Spleen (tissue), 11 donors: ENCODE data around the gene MMEL1. TPM values are rescaled to one million over a fixed set of nuclear protein-coding genes. Genes with fewer than 3 reads are reported as not detected.

Experiments
- DNase-seq: peaks from one replicate; pipeline ENCODE4 v3.0.0-alpha.2; 2020
- H3K27ac ChIP-seq, 8 donors: fragments of 200-600 bp; sonication (generic) in 7 of 8; 1 replicate in 4 of 8; 2 replicates in 4 of 8; pipeline versions ENCODE4 v1.5.0 to v1.8.0; 2016 to 2021; ENCODE audit warnings: inconsistent platforms in 4 of 8, mild to moderate bottlenecking in 4 of 8, moderate library complexity in 1 of 8
- H3K27me3 ChIP-seq, 7 donors: fragments of 200-600 bp; sonication (generic) in 6 of 7; replicated peaks in 1 of 7; 1 replicate in 4 of 7; 2 replicates in 3 of 7; pipeline versions ENCODE4 v1.5.0 to v1.8.0; 2016 to 2021; ENCODE audit warnings: inconsistent platforms in 3 of 7, mild to moderate bottlenecking in 1 of 7
- H3K36me3 ChIP-seq, 6 donors: fragments of 200-600 bp; sonication (generic) in 5 of 6; 1 replicate in 4 of 6; 2 replicates in 2 of 6; pipeline versions ENCODE4 v1.5.0 to v1.8.0; 2016 to 2021; ENCODE audit warnings: inconsistent platforms in 2 of 6
- H3K4me1 ChIP-seq, 6 donors: fragments of 200-600 bp; sonication (generic) in 5 of 6; 1 replicate in 3 of 6; 2 replicates in 3 of 6; pipeline versions ENCODE4 v1.5.0 to v1.8.0; 2016 to 2021; ENCODE audit warnings: inconsistent platforms in 3 of 6
- H3K4me3 ChIP-seq, 8 donors: fragments of 200-600 bp; sonication (generic) in 7 of 8; 1 replicate in 4 of 8; 2 replicates in 4 of 8; pipeline versions ENCODE4 v1.5.0 to v1.8.0; 2016 to 2021; ENCODE audit warnings: inconsistent platforms in 4 of 8, mild to moderate bottlenecking in 4 of 8, moderate library complexity in 2 of 8
- H3K9me3 ChIP-seq, 8 donors: fragments of 200-600 bp; sonication (generic) in 7 of 8; 1 replicate in 4 of 8; 2 replicates in 4 of 8; pipeline versions ENCODE4 v1.5.0 to v1.8.0; 2016 to 2021; ENCODE audit warnings: inconsistent platforms in 4 of 8
- CTCF ChIP-seq, 11 experiments: fragments of 200-600 bp in 7 of 11; fragments of 450-650 bp in 4 of 11; sonication (generic) in 4 of 11; IDR thresholded peaks in 8 of 11; conservative IDR thresholded peaks in 3 of 11; 1 replicate in 7 of 11; 2 replicates in 4 of 11; pipeline versions ENCODE4 v1.4.0 to v1.8.0; 2016 to 2021; ENCODE audit warnings: antibody characterized with exemption in 11 of 11, inconsistent platforms in 4 of 11, mild to moderate bottlenecking in 1 of 11
- POLR2A ChIP-seq, 3 donors: fragments of 450-650 bp; IDR thresholded peaks; one replicate each; pipeline ENCODE4 v1.5.1; 2017; ENCODE audit warnings: antibody characterized with exemption in 3 of 3, mild to moderate bottlenecking in 1 of 3
- POLR2AphosphoS5 ChIP-seq, 3 donors: sonication (generic); formaldehyde crosslinking; IDR thresholded peaks; one replicate each; pipeline ENCODE4 v1.5.1; 2017; ENCODE audit warnings: antibody characterized with exemption in 3 of 3
- WGBS, 5 donors: extraction: QIAGEN DNeasy Blood & Tissue Kit in 3 of 5; methylation state at CpG; one replicate each; pipeline versions ENCODE4 v1.1.5 to v1.1.7; 2013 to 2018; 5-methylcytosine and 5-hydroxymethylcytosine counted together
- intact Hi-C: fragments of 100-400 bp; cut with DNase I; formaldehyde crosslinking; loops from one replicate; pipeline ENCODE4 v1.15.0; 2023; ENCODE audit warnings: low total_unique reads
- polyA plus RNA-seq, 3 donors: library from polyadenylated mRNA; stranded (reverse); fragments of 200-250 nt; gene quantifications; one replicate each; pipeline ENCODE4 v1.2.1, GENCODE V29; 2013
- total RNA-seq, 7 donors: library from RNA; depleted of rRNA in 3 of 7; stranded (reverse); fragments of >200 nt in 3 of 7; fragmentation: NEBNext Ultra II Directional in 4 of 7; extraction: Animal tissue kit (Norgen Biotek cat#: 25700) in 4 of 7; gene quantifications; one replicate each; pipeline versions ENCODE4 v1.1.0 to v1.2.1, GENCODE V29; 2016 to 2021
- donor health status: healthy with polysubstance abuse.
- donor health status: DM: no; HTN: no; CAD: no; lungs with moderate emphysema.
- donor health status: DM: no; HTN: no; CAD: no.
- donor health status: Bipolar disorder and iron deficiency.
- donor health status: healthy.
- donor health status: DM: no; HTN: no; CAD: no.
- donor health status: DM: yes; HTN: yes; CAD: no.

MMEL1 gene
- total and polyA plus RNA-seq, 10 donors: 1.9 to 6.4 (median 3.3) TPM; not detected in 1

- H3K4me3 ChIP-seq: no peak overlapping the region
- 70 to 84% (median 75%) methylated on average over 3 to 14 of the region's 14 CpGs for WGBS, 5 donors
- no peaks in the 10 kb centered on the region for H3K36me3 ChIP-seq
- TF ChIP-seq CTCF (IDR thresholded peaks at IDR 0.05 in 8 of 11, conservative IDR thresholded peaks at IDR 0.05 in 3 of 11): no peak
- TF ChIP-seq POLR2AphosphoS5 (IDR thresholded peaks at IDR 0.05): no peak
- no peak for TF ChIP-seq POLR2A (IDR thresholded peaks at IDR 0.05)
- intact Hi-C loops: no loop called here
- H3K4me1 ChIP-seq: peaks cover 8 to 36% (median 21%) of the 10 kb centered on the region in 6 donors
- H3K27me3 ChIP-seq: peaks cover 0 to 5% (median 0%) of the 10 kb centered on the region in 7 donors
- H3K27ac ChIP-seq: no peak overlapping the region
- peak; percentile 72 for DNase-seq
- peaks cover 3 to 35% (median 31%) of the 10 kb centered on the region in 8 donors for H3K9me3 ChIP-seq
Observed at GRCh38 chr1:2645143-2645542, 12.3 kb upstream of the MMEL1 start.

DNA sequence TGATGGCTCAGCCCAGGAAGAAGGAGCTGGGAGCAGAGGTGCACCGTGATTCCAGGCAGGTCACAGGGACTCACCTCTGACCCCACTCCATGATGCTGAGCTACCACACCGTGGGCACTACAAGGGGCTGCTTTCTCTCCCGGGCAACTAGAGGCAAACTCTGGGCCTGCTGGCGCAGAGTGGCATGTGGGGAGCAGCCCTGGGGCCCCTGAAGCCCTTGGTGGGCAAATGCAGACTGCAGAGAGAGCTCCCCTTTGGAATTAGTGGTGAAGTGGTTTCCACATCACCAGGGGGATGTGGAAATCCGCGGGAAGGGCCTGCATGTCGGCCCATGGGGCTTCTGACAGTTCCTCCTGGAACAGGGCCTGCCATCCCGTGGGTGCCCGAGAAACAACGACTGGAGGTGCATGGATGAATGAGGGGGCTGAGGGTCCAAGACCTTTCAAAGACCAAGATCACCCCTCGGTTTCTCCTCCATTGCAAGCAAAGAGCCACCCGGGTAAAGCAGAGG, 11.8 kb upstream of the MMEL1 start:
- H3K27ac ChIP-seq: no peak overlapping the region
- no peak overlapping the region for H3K4me3 ChIP-seq
- intact Hi-C loops: loop anchor here (5.0 kb wide), 1 partner anchor 52 kb away; no protein-coding TSS in a partner anchor
- peaks cover 8 to 39% (median 21%) of the 10 kb centered on the region in 6 donors for H3K4me1 ChIP-seq
- no peaks in the 10 kb centered on the region for H3K36me3 ChIP-seq
- DNase-seq: peak; percentile 70
- 83 to 91% (median 87%) methylated on average over 8 to 12 of the region's 12 CpGs for WGBS, 5 donors
- no peak for TF ChIP-seq POLR2AphosphoS5 (IDR thresholded peaks at IDR 0.05)
- no peak for TF ChIP-seq CTCF (IDR thresholded peaks at IDR 0.05 in 8 of 11, conservative IDR thresholded peaks at IDR 0.05 in 3 of 11)
- no peak for TF ChIP-seq POLR2A (IDR thresholded peaks at IDR 0.05)
- peaks cover 3 to 35% (median 31%) of the 10 kb centered on the region in 8 donors for H3K9me3 ChIP-seq
- H3K27me3 ChIP-seq: peaks cover 0 to 4% (median 0%) of the 10 kb centered on the region in 7 donors

DNA sequence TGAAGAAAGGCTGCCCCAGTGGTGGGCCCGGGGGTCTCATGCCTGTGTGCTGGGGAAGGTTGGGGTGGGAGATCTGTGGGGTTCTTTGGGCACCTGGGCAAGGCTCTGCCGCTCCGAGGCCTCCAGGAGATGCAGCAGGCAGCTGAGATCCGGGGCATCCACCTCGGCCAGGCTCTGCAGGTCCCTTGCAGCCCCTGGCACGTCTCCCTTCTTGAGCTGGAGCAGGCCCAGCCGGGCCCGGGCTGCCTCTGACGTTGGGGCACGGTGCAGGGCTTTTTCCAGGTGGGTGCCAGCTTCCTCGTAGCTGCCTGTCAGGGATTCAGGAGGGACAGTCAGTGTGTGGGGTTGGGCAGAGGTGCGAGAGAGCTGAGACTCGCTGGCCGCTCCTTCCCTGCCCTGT, 11.4 kb upstream of the MMEL1 start:
- intact Hi-C loops: loop anchor here (5.0 kb wide), 1 partner anchor 52 kb away; no protein-coding TSS in a partner anchor
- Histone ChIP-seq H3K27me3 (no peaks in the 10 kb centered on the region), H3K36me3 (no peaks in the 10 kb centered on the region), H3K4me3 (no peak overlapping the region), H3K4me1 (peaks cover 8 to 39% (median 21%) of the 10 kb centered on the region in 6 donors), H3K27ac (no peak overlapping the region), H3K9me3 (peaks cover 3 to 35% (median 31%) of the 10 kb centered on the region in 8 donors)
- DNase-seq: peak; percentile 78
- 83 to 91% (median 88%) methylated on average over 6 to 14 of the region's 14 CpGs for WGBS, 5 donors
- TF ChIP-seq POLR2A (IDR thresholded peaks at IDR 0.05) (no peak), CTCF (IDR thresholded peaks at IDR 0.05 in 8 of 11, conservative IDR thresholded peaks at IDR 0.05 in 3 of 11) (no peak), POLR2AphosphoS5 (IDR thresholded peaks at IDR 0.05) (no peak)

GRCh38 chr1:2643414-2644077, 10.7 kb upstream of the MMEL1 start:
- peak overlapping the region; percentile 57 to 97 (median 78) for H3K4me3 ChIP-seq
- peak overlapping the region in 2 of 8 donors; percentile 95 to 96 for H3K27ac ChIP-seq
- H3K9me3 ChIP-seq: peaks cover 3 to 31% (median 28%) of the 10 kb centered on the region in 8 donors
- H3K27me3 ChIP-seq: no peaks in the 10 kb centered on the region
- 12 to 22% (median 16%) methylated on average over 17 to 24 of the region's 24 CpGs for WGBS, 5 donors
- peaks cover 8 to 39% (median 21%) of the 10 kb centered on the region in 6 donors for H3K4me1 ChIP-seq
- peak; percentile 76 for DNase-seq
- H3K36me3 ChIP-seq: no peaks in the 10 kb centered on the region
- TF ChIP-seq POLR2A (IDR thresholded peaks at IDR 0.05): no peak
- TF ChIP-seq POLR2AphosphoS5 (IDR thresholded peaks at IDR 0.05): no peak
- TF ChIP-seq CTCF (IDR thresholded peaks at IDR 0.05 in 8 of 11, conservative IDR thresholded peaks at IDR 0.05 in 3 of 11): no peak
- intact Hi-C loops: loop anchor here (5.0 kb wide), 1 partner anchor 51 kb away; no protein-coding TSS in a partner anchor
